HG02884 (cell line): Measurements from ENCODE around the gene BLVRB.
"Not testable (repeated sequence)": the region's sequence is repeated elsewhere in the genome, so short reads cannot be mapped to it uniquely, and the experiment has no call there.

ENCODE experiments used
- ATAC-seq: cut with Tn5 transposase; IDR thresholded peaks from one replicate; pipeline ENCODE4 v1.9.1; 2021; ENCODE audit warnings: mild to moderate bottlenecking, moderate library complexity; ENCODE audit not compliant: unreplicated experiment

The BLVRB gene

GRCh38 chr19:40489882-40490230 is 24.3 kb upstream of the BLVRB start:
- ATAC-seq, result no peak

- no peak for ATAC-seq
Measured at GRCh38 chr19:40486017-40486416, 20.5 kb upstream of the BLVRB start.

- not testable (repeated sequence) for ATAC-seq
Measured at GRCh38 chr19:40475878-40476644, 10.5 kb upstream of the BLVRB start.

GRCh38 chr19:40474737-40475136 is 9.2 kb upstream of the BLVRB start:
- no peak for ATAC-seq

GRCh38 chr19:40472516-40472915 is 7.0 kb upstream of the BLVRB start:
- ATAC-seq, result no peak

- no peak for ATAC-seq
Measured at GRCh38 chr19:40471111-40471510, 5.6 kb upstream of the BLVRB start.

GRCh38 chr19:40469011-40469410 is 3.5 kb upstream of the BLVRB start:
- no peak for ATAC-seq

GRCh38 chr19:40466985-40467734 is 1.6 kb upstream of the BLVRB start, which contains the start of gene SPTBN4:
TSS of gene SPTBN4 (plus strand) at chr19:40467001. CDS start at chr19:40472622, 5,621 bp downstream.
- ATAC-seq, result no peak

- peak; percentile 21 for ATAC-seq
Measured at GRCh38 chr19:40466219-40466984, 857 bp upstream of the BLVRB start.

- no peak for ATAC-seq
Measured at GRCh38 chr19:40465025-40465556, 454 bp downstream of the BLVRB start.

- ATAC-seq, result no peak
Measured at GRCh38 chr19:40464059-40465024, 1.2 kb downstream of the BLVRB start.

GRCh38 chr19:40463587-40464037 is 1.9 kb downstream of the BLVRB start:
- ATAC-seq, result not testable (repeated sequence)

GRCh38 chr19:40461669-40462221 is 3.8 kb downstream of the BLVRB start:
- no peak for ATAC-seq

GRCh38 chr19:40460185-40460584 is 5.4 kb downstream of the BLVRB start:
- no peak for ATAC-seq

- no peak for ATAC-seq
Measured at GRCh38 chr19:40458597-40458974, 7.0 kb downstream of the BLVRB start.

GRCh38 chr19:40457953-40458596 is 7.5 kb downstream of the BLVRB start:
- ATAC-seq, result no peak

GRCh38 chr19:40457048-40457447 is 8.5 kb downstream of the BLVRB start:
- ATAC-seq, result no peak

GRCh38 chr19:40453943-40454342 is 11.6 kb downstream of the BLVRB start:
- not testable (repeated sequence) for ATAC-seq

GRCh38 chr19:40453151-40453735 is 12.3 kb downstream of the BLVRB start:
- ATAC-seq, result no peak
